Activated naive CD4-positive, alpha-beta T cell treated with anti-CD3 and anti-CD28 coated beads, Interleukin-2, amount 50 U/mL, for 72 hours (primary cell): ENCODE measurements around the gene VMAC. TPM values are rescaled to one million over a fixed set of nuclear protein-coding genes. Genes with fewer than 3 reads are reported as not detected.

Experiments
- ATAC-seq, 2 donors: fragments of 150-1000 bp; cut with Tn5 transposase; 2 replicates each; pipeline ENCODE4 v1.10.0; 2021; ENCODE audit warnings: mild to moderate bottlenecking in 2 of 2, moderate library complexity in 2 of 2
- DNase-seq, 2 donors: peaks; one replicate each; pipeline ENCODE4 v3.0.0; 2021 to 2022; ENCODE audit warnings: low spot score in 2 of 2
- H3K27ac Mint-ChIP-seq, 2 donors: one replicate each; pipeline ENCODE4 v1.8.0; 2022; ENCODE audit warnings: mild to moderate bottlenecking in 2 of 2, mixed read lengths in 2 of 2
- H3K36me3 Mint-ChIP-seq, 2 donors: one replicate each; pipeline ENCODE4 v1.8.0; 2022; ENCODE audit warnings: mixed read lengths in 2 of 2
- H3K9me3 Mint-ChIP-seq, 2 donors: one replicate each; pipeline ENCODE4 v1.8.0; 2022; ENCODE audit warnings: mixed read lengths in 2 of 2
- total RNA-seq, 2 donors: library from RNA; stranded (reverse); gene quantifications; one replicate each; pipeline ENCODE4 v1.2.3, GENCODE V29; 2022

VMAC gene
- total RNA-seq, 2 donors from 2014 or later, result 3.8 to 3.9 TPM

DNA sequence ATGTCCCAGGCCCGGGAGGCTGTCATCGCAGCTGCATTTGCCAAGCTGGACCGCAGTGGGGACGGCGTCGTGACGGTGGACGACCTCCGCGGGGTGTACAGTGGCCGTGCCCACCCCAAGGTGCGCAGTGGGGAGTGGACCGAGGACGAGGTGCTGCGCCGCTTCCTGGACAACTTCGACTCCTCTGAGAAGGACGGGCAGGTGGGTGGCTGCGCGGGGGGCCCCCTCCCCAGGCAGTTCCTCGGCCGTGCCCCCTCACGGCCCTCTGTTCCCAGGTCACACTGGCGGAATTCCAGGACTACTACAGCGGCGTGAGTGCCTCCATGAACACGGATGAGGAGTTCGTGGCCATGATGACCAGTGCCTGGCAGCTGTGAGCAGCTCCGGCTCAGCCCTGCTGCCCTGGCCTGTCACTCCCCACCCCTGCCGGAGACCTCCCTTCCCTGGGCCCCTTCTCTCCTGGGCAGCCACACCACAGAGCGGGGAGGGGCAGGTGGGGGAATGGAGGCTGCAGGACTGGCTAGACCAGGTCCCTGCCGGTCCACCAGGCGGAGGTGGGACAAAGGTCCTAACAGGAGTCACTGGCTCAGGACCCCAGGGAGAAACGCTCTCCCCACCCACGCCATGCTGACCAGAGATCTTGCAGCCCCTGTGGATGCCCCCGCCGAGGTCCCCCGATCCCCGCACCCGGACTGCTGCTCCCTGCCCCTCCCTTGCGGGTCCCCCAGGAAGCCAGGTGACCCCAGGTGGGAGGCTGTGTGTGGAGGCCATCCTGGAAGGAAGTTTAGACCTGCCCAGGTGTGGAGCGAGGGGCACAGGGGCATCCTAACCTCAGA is 10.5 kb downstream of the VMAC start:
- no peak for ATAC-seq
- Mint-ChIP-seq H3K27ac (peak overlapping the region in 1 of 2 donors; percentile 50), H3K36me3 (no peaks in the 10 kb centered on the region), H3K9me3 (no peaks in the 10 kb centered on the region)
- DNase-seq, result no peak

DNA sequence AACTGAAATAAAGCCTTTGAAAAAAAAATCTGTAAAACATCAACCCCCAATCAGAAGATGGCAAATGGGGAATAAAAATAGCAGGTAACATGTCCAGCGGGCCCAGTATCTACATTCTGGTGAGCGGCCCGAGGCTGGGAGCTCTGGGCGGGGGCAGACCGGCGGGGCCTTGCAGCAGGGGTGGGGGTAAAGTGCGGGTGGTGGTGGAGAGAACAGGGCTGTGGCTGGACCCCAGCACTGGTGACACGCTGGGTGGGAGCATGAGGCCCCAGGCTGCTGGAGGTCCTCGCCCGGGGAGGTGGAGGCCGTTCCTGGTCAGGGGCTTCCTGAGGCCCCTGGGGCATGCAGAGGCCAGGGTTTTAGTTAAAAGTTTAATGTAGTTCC is 11.1 kb downstream of the VMAC start:
- Mint-ChIP-seq H3K36me3 (no peaks in the 10 kb centered on the region), H3K27ac (peak overlapping the region in 1 of 2 donors; percentile 50), H3K9me3 (no peaks in the 10 kb centered on the region)
- no peak for ATAC-seq
- no peak for DNase-seq

DNA sequence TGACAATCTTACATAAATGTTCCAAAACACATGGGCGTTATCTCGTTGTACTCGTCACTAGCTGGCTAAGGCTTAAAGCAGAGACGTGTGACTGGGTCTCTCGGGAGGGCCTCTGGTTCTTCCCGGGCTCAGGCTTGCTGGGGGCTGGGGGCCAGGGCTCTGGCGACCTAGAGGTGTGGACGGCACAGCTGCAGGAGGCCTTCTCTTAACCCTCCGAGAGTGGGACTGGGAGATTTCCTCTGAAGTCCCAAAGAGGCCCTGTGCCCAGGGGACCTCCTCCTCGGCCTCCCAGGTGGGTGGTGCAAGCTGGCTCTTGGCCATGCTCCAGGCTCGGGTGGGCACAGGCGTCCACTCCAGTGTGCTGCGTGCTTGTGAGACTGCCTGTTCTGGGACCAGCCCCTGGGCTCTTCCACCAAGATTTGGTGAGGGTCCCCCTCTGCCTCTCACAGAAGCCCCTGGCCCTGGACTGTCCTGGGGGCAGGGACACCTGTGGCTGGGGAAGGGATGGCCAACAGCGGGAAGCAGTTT is 11.6 kb downstream of the VMAC start:
- Mint-ChIP-seq H3K9me3 (no peaks in the 10 kb centered on the region), H3K27ac (peak overlapping the region in 1 of 2 donors; percentile 50), H3K36me3 (no peaks in the 10 kb centered on the region)
- DNase-seq, result no peak
- ATAC-seq, result peak in 1 of 2 donors; percentile 6

DNA sequence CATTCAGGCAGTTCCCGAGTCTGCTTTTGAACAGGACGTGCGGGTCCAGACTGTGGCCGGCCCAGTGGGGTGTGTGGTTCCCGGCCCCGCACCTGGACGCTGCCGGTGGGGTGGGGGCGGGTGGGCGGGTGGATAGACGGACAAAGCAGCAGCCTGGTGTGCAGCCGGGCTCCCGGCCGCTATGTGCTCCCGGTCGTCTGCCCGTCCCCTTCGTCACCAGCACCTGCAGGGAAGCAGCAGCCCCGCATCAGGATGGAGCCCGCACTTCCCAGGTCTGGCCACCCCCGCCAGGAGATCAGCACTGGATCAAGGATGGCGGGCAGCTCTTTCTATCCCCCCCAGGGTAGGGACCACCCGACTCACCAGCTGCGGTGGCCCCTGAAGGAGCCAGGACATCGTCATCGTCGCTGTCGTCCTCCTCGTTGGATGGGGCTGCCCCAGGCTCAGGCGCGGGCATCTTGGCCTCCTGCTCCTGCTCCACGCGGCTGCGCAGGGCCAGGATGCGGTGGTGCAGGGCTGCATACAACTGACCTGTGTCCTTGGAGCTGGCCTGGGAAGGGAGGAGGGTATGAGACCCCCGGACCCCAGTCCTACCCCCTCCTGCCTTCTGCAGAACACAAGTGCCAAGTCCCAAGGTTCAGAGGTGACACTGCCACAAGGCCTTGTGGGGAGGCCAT is 12.9 kb downstream of the VMAC start:
- Mint-ChIP-seq H3K27ac (no peak overlapping the region), H3K9me3 (no peaks in the 10 kb centered on the region), H3K36me3 (no peaks in the 10 kb centered on the region)
- DNase-seq (no peak), ATAC-seq (no peak)

DNA sequence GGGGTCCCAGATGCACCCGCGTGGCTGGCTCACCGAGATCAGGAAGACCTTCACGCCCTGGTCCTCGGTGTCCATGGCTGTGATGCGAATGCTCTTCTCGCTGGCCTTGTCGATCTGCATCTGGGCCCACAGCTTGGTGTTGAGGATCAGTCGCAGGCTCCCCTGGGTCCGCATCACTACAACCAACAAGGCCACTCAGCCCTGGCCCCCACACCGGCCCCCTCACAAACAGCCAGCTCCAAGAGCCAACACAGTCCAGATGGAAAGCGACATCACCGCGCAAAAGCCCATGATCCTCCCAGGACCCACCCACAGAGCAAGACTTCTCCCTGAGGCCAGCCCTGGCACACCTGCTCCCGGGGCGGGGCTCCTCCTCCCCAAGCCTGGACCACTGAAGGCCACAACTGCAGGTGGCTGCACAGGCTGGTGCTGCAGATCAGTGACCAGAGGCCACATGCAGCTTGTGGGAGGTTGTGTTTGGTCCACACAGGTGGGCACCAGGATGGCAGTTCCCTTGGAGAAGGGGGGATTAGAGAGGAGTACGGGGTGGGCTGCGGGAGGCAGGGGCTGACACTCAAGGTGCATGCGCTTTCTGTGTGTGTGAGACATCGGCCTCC is 13.9 kb downstream of the VMAC start:
- Mint-ChIP-seq H3K9me3 (no peaks in the 10 kb centered on the region), H3K27ac (no peak overlapping the region), H3K36me3 (no peaks in the 10 kb centered on the region)
- no peak for DNase-seq
- no peak for ATAC-seq

DNA sequence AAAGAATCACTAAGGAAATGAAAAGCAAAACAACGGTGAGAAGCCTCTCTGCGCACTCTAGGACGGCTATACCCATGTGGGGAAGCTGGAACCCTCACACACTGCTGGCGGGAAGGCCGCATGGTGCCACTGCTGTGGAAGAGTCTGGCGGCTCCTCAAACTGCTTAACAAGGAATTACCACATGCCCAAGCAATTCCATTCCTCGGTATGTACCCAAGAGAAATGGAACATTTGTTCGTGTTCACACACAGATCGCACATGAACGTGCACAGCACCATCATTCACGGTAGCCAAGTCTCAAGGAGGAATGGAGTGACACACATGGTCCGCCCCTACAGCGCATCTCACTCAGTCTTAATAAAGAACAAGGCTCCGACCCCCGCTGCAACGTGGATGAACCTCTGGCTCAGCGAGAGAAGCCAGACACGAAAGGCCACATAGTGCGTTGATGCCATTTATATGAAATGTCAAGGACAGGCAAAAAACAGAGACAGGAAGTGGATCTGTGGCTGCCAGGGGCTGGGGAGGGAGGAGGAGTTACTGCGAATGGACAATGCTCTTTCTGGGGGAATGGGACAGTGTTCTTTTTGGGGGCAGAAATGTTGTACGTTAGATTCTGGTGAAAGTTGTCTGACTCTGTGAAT is 17.0 kb downstream of the VMAC start:
- ATAC-seq, result no peak
- Mint-ChIP-seq H3K27ac (peak overlapping the region in 1 of 2 donors; percentile 44), H3K36me3 (no peaks in the 10 kb centered on the region), H3K9me3 (no peaks in the 10 kb centered on the region)
- DNase-seq, result no peak

DNA sequence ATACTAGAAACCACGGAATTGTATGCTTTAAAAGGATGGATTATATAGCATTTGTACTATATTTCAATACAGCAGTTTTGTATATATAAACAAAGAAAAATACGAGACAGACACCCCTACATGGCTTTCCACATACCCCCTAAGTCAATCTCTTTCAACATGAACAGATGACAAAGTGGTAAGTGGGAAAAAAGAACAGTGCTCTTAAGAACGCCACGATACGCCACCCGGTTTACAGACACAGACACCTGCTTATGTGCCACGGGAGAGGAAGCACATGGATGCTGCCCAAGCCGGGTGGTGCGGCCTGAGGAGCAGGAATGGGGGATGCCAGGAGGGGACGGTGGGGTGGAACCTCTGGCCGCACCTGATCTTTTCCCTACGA is 17.5 kb downstream of the VMAC start:
- H3K27ac Mint-ChIP-seq, result no peak overlapping the region
- no peaks in the 10 kb centered on the region for H3K36me3 Mint-ChIP-seq
- no peak for DNase-seq
- ATAC-seq, result no peak
- H3K9me3 Mint-ChIP-seq, result no peaks in the 10 kb centered on the region

DNA sequence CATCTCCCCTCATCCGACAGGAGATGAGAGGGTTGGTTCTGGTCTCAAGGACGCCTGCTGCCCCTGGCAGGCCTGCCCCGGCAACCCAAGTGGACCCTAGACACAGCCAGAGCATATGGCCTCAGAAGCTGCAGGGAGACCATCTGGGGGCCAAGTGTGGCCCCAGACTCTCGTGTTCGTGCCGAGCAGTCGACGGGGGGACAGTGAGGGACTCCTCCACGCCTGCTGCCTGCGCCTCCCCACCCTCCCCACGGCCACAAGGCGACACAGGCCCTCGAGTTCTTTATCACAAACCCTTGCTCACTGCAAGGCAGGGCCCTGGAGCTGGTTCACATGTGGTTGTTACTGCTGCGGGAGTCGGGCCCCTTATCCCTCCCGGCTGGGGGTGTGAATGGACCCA is 18.7 kb downstream of the VMAC start:
- no peak for ATAC-seq
- DNase-seq, result no peak
- H3K9me3 Mint-ChIP-seq, result no peaks in the 10 kb centered on the region
- peaks cover 0 to 6% of the 10 kb centered on the region in 2 donors for H3K36me3 Mint-ChIP-seq
- peak overlapping the region; percentile 35 to 65 for H3K27ac Mint-ChIP-seq

DNA sequence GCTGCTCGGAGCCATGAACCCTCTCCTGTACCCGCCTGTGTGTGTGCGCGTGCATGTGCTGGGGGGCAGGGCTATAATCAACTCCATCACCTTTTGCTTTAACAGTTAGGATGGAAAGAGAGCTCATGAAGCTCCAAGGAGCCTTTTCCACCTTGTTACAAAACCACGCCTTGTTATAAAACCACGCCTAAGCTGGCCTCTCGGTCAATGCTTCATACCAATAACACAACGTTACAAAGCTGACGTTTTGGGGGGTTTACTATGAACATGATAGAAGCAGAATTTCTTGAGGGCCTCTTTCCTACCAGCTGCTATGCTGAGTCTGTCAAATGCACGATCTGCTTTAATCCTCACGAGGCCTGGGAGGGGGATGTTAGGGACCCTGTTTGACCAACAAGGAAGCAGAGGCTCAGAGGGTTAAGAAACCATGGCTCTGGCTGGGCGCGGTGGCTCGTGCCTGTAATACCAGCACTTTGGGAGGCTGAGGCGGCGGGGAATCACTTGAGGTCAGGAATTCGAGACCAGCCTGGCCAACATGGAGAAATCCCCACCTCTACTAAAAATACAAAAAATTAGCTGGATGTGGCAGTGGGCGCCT is 21.3 kb downstream of the VMAC start:
- Mint-ChIP-seq H3K36me3 (peaks cover 0 to 6% of the 10 kb centered on the region in 2 donors), H3K9me3 (no peaks in the 10 kb centered on the region), H3K27ac (peak overlapping the region in 1 of 2 donors; percentile 60)
- ATAC-seq (no peak), DNase-seq (no peak)

DNA sequence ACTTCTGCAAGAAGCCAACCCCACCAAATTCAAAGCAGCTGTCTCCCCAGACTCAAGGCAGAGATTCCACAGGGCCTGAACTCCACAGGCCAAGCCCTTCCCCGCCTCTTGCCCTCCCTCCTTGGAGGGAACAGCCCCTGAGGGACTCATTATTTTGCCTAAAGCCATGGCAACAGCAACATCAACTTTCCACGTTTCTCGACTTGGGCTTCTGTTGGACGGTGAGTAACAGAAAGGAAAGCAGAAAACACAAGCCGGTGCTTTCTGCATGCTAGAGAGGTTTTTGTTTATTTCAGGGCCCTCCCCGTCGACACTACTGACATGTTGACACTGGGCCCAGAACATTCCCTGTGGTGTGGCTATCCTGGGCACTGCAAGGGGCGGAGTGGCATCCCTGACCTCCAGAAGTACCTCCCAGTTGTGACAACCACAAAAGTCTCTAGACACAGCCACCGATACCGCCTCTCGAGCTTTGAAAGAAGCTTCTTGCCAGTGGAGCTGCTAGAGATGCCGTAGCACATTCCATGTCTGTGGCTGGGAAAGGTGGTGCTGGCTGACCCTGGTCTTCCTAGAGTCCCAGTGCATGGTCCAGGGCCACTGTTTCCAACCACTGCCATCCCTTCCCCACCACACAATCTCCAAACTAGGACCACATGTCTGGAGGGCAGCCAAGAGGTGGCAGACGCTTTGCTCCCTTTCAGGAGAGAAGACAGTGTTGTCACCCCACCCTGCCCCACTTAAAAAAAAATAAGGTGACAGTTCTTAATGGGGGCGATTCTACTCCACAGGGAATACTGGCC is 22.2 kb downstream of the VMAC start:
- ATAC-seq, result no peak
- no peaks in the 10 kb centered on the region for H3K9me3 Mint-ChIP-seq
- DNase-seq, result no peak
- H3K36me3 Mint-ChIP-seq, result peaks cover 0 to 6% of the 10 kb centered on the region in 2 donors
- H3K27ac Mint-ChIP-seq, result peak overlapping the region in 1 of 2 donors; percentile 60

DNA sequence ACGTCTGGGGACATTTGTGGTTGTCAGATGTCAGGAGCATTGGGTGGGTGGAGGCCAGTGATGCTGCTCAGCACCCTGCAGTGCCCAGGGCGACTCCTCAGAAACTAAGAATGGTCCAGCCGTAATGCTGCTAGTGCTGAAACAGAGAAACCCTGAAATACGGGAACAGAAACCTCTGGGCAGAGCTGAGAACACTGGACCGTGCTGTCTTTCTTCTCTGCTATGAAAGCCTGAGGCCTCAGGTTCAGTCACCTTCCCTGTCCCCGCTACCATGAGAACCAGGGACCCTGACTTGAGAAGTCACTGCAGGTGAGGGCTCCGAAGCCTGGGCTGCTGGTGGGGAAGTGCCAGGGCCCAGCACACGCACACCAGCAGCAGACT is 22.8 kb downstream of the VMAC start:
- no peak overlapping the region for H3K27ac Mint-ChIP-seq
- H3K9me3 Mint-ChIP-seq, result no peaks in the 10 kb centered on the region
- DNase-seq (no peak), ATAC-seq (no peak)
- peaks cover 0 to 6% of the 10 kb centered on the region in 2 donors for H3K36me3 Mint-ChIP-seq

DNA sequence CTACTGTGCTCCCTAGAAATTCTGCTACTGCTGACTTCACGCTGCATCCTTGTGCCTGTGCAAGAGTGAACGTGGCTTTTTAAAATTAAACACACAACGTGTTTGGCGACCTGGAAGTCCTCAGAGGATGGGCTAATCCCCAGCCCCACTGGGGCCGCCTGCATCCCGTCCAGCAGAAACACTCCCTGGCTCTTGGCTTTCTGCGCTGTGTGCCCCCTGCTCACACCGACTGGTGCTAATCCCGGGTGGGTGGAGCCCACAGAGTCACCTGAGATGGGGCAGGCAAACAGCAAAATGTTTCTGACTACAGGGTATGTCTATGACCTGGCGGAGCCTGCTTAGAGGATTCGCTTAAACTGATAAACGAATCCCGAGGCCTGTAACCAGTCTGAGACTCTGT is 24.5 kb downstream of the VMAC start:
- DNase-seq (no peak), ATAC-seq (no peak)
- Mint-ChIP-seq H3K36me3 (peaks cover 0 to 6% of the 10 kb centered on the region in 2 donors), H3K9me3 (no peaks in the 10 kb centered on the region), H3K27ac (no peak overlapping the region)

DNA sequence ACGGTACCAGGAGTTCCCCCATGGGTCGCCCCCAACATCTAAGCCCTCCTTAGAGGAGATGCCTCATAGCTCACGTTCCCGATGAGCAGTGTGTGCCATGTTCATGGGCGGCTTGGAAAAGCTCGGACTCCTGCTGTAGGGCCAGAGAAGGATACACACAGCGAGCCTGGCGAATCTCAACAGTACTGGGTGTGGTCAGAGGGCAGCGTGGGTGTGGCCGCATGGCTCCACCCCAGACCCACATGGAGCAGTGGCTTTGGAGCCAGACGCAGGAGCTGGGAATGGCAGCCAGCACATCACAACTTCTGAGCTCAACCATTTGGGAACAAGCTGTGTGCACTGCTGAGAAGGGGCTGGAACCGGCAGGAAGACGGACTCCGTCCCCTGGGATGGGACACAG is 25.0 kb downstream of the VMAC start:
- Mint-ChIP-seq H3K27ac (no peak overlapping the region), H3K9me3 (no peaks in the 10 kb centered on the region), H3K36me3 (peaks cover 0 to 6% of the 10 kb centered on the region in 2 donors)
- DNase-seq (no peak), ATAC-seq (no peak)

DNA sequence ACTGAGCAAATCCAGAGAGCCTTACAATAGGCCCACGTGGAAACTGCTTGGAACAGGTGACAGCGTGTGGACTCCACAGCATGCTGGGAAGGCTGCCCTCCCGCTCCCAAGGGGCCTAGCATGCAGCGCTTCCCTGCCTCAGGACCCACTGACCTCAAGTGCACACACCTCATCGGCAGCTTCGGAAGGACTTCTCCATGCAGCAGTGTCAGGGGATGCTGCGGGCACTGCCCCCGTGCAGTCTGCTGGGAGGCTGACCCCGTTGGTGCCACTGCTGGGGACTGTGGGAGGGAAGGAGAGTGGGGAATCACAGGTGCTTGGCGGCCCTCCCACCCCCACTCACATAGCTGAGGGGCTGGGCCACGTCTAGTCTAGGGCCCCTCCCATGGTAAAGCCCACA is 26.6 kb downstream of the VMAC start:
- Mint-ChIP-seq H3K27ac (no peak overlapping the region), H3K9me3 (no peaks in the 10 kb centered on the region), H3K36me3 (peaks cover 0 to 6% of the 10 kb centered on the region in 2 donors)
- DNase-seq (no peak), ATAC-seq (no peak)

DNA sequence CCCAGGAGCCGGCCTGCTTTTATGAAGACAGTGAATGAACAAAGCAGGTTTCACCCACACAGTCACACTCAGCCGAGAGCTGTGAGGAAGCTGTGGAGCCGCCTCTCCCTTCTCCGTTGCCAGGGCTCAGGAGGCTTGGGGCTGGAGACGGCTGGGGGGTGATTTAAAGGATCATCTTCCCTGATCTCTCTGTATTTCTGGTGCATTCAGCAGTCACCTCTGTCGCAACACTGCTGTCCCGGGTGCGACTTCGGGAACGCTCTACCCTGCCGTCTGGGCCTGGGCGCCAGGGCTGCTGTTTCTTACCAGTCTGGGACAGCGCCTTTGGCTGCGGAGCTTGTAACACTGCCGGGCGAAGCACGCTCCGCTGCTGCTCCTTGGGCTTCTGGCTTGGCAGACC is 27.5 kb downstream of the VMAC start:
- ATAC-seq (no peak), DNase-seq (no peak)
- Mint-ChIP-seq H3K27ac (peak overlapping the region in 1 of 2 donors; percentile 50), H3K9me3 (no peaks in the 10 kb centered on the region), H3K36me3 (peaks cover 0 to 6% of the 10 kb centered on the region in 2 donors)
